Spleen (tissue), 11 donors: Measurements from ENCODE around the gene ZKSCAN4. TPM values are rescaled to one million over a fixed set of nuclear protein-coding genes. Genes with fewer than 3 reads are reported as not detected.

ENCODE experiments used
- DNase-seq: peaks from one replicate; pipeline ENCODE4 v3.0.0-alpha.2; 2020
- H3K27ac ChIP-seq, 8 donors: fragments of 200-600 bp; sonication (generic) in 7 of 8; 1 replicate in 4 of 8; 2 replicates in 4 of 8; pipeline versions ENCODE4 v1.5.0 to v1.8.0; 2016 to 2021; ENCODE audit warnings: inconsistent platforms in 4 of 8, mild to moderate bottlenecking in 4 of 8, moderate library complexity in 1 of 8
- H3K27me3 ChIP-seq, 7 donors: fragments of 200-600 bp; sonication (generic) in 6 of 7; replicated peaks in 1 of 7; 1 replicate in 4 of 7; 2 replicates in 3 of 7; pipeline versions ENCODE4 v1.5.0 to v1.8.0; 2016 to 2021; ENCODE audit warnings: inconsistent platforms in 3 of 7, mild to moderate bottlenecking in 1 of 7
- H3K36me3 ChIP-seq, 6 donors: fragments of 200-600 bp; sonication (generic) in 5 of 6; 1 replicate in 4 of 6; 2 replicates in 2 of 6; pipeline versions ENCODE4 v1.5.0 to v1.8.0; 2016 to 2021; ENCODE audit warnings: inconsistent platforms in 2 of 6
- H3K4me1 ChIP-seq, 6 donors: fragments of 200-600 bp; sonication (generic) in 5 of 6; 1 replicate in 3 of 6; 2 replicates in 3 of 6; pipeline versions ENCODE4 v1.5.0 to v1.8.0; 2016 to 2021; ENCODE audit warnings: inconsistent platforms in 3 of 6
- H3K4me3 ChIP-seq, 8 donors: fragments of 200-600 bp; sonication (generic) in 7 of 8; 1 replicate in 4 of 8; 2 replicates in 4 of 8; pipeline versions ENCODE4 v1.5.0 to v1.8.0; 2016 to 2021; ENCODE audit warnings: inconsistent platforms in 4 of 8, mild to moderate bottlenecking in 4 of 8, moderate library complexity in 2 of 8
- H3K9me3 ChIP-seq, 8 donors: fragments of 200-600 bp; sonication (generic) in 7 of 8; 1 replicate in 4 of 8; 2 replicates in 4 of 8; pipeline versions ENCODE4 v1.5.0 to v1.8.0; 2016 to 2021; ENCODE audit warnings: inconsistent platforms in 4 of 8
- CTCF ChIP-seq, 11 experiments: fragments of 200-600 bp in 7 of 11; fragments of 450-650 bp in 4 of 11; sonication (generic) in 4 of 11; IDR thresholded peaks in 8 of 11; conservative IDR thresholded peaks in 3 of 11; 1 replicate in 7 of 11; 2 replicates in 4 of 11; pipeline versions ENCODE4 v1.4.0 to v1.8.0; 2016 to 2021; ENCODE audit warnings: antibody characterized with exemption in 11 of 11, inconsistent platforms in 4 of 11, mild to moderate bottlenecking in 1 of 11
- POLR2A ChIP-seq, 3 donors: fragments of 450-650 bp; IDR thresholded peaks; one replicate each; pipeline ENCODE4 v1.5.1; 2017; ENCODE audit warnings: antibody characterized with exemption in 3 of 3, mild to moderate bottlenecking in 1 of 3
- POLR2AphosphoS5 ChIP-seq, 3 donors: sonication (generic); formaldehyde crosslinking; IDR thresholded peaks; one replicate each; pipeline ENCODE4 v1.5.1; 2017; ENCODE audit warnings: antibody characterized with exemption in 3 of 3
- WGBS, 5 donors: extraction: QIAGEN DNeasy Blood & Tissue Kit in 3 of 5; methylation state at CpG; one replicate each; pipeline versions ENCODE4 v1.1.5 to v1.1.7; 2013 to 2018; 5-methylcytosine and 5-hydroxymethylcytosine counted together
- intact Hi-C: fragments of 100-400 bp; cut with DNase I; formaldehyde crosslinking; loops from one replicate; pipeline ENCODE4 v1.15.0; 2023; ENCODE audit warnings: low total_unique reads
- polyA plus RNA-seq, 3 donors: library from polyadenylated mRNA; stranded (reverse); fragments of 200-250 nt; gene quantifications; one replicate each; pipeline ENCODE4 v1.2.1, GENCODE V29; 2013
- total RNA-seq, 7 donors: library from RNA; depleted of rRNA in 3 of 7; stranded (reverse); fragments of >200 nt in 3 of 7; fragmentation: NEBNext Ultra II Directional in 4 of 7; extraction: Animal tissue kit (Norgen Biotek cat#: 25700) in 4 of 7; gene quantifications; one replicate each; pipeline versions ENCODE4 v1.1.0 to v1.2.1, GENCODE V29; 2016 to 2021
- donor health status: healthy with polysubstance abuse.
- donor health status: DM: no; HTN: no; CAD: no; lungs with moderate emphysema.
- donor health status: DM: no; HTN: no; CAD: no.
- donor health status: Bipolar disorder and iron deficiency.
- donor health status: healthy.
- donor health status: DM: no; HTN: no; CAD: no.
- donor health status: DM: yes; HTN: yes; CAD: no.

Gene ZKSCAN4
- total and polyA plus RNA-seq, 10 donors = 5.2 to 13.7 (median 11.0) TPM

GRCh38 chr6:28263922-28264321 lies 11.9 kb upstream of the ZKSCAN4 start:
- DNase-seq = no peak
- H3K36me3 ChIP-seq = no peaks in the 10 kb centered on the region
- H3K27me3 ChIP-seq = peaks cover 0 to 8% (median 0%) of the 10 kb centered on the region in 7 donors
- H3K27ac ChIP-seq = no peak overlapping the region
- no peak overlapping the region for H3K4me3 ChIP-seq
- TF ChIP-seq POLR2AphosphoS5 (IDR thresholded peaks at IDR 0.05) = no peak
- TF ChIP-seq CTCF (IDR thresholded peaks at IDR 0.05 in 8 of 11, conservative IDR thresholded peaks at IDR 0.05 in 3 of 11) = no peak
- TF ChIP-seq POLR2A (IDR thresholded peaks at IDR 0.05) = no peak
- intact Hi-C loops = no loop called here
- 55 to 83% (median 73%) methylated on average over 2 of the region's 2 CpGs for WGBS, 5 donors
- peaks cover 11 to 31% (median 25%) of the 10 kb centered on the region in 6 donors for H3K4me1 ChIP-seq
- peaks cover 0 to 26% (median 19%) of the 10 kb centered on the region in 8 donors for H3K9me3 ChIP-seq

GRCh38 chr6:28258877-28259777 lies 7.1 kb upstream of the ZKSCAN4 start, which contains the start of gene NKAPL:
Gene NKAPL, plus strand, starts transcription at chr6:28259297. Its CDS starts 75 bp downstream, at chr6:28259372.
- H3K36me3 ChIP-seq = no peaks in the 10 kb centered on the region
- WGBS, 5 donors = 40 to 61% (median 43%) methylated on average over 41 to 58 of the region's 58 CpGs
- intact Hi-C loops = no loop called here
- TF ChIP-seq CTCF (IDR thresholded peaks at IDR 0.05 in 8 of 11, conservative IDR thresholded peaks at IDR 0.05 in 3 of 11) (no peak), POLR2A (IDR thresholded peaks at IDR 0.05) (no peak), POLR2AphosphoS5 (IDR thresholded peaks at IDR 0.05) (peak; percentile 75 to 82 (median 78))
- peaks cover 0 to 14% (median 0%) of the 10 kb centered on the region in 7 donors for H3K27me3 ChIP-seq
- peaks cover 0 to 27% (median 19%) of the 10 kb centered on the region in 8 donors for H3K9me3 ChIP-seq
- H3K27ac ChIP-seq = peak within 1 kb of the TSS in 2 of 8 donors; percentile 54 to 60
- H3K4me3 ChIP-seq = peak within 1 kb of the TSS; percentile 2 to 67 (median 24)
- DNase-seq = peak; percentile 89
- H3K4me1 ChIP-seq = peaks cover 0 to 6% (median 2%) of the 10 kb centered on the region in 6 donors

- H3K36me3 ChIP-seq = no peaks in the 10 kb centered on the region
- intact Hi-C loops = no loop called here
- no peak for DNase-seq
- H3K9me3 ChIP-seq = peaks cover 0 to 27% (median 19%) of the 10 kb centered on the region in 8 donors
- H3K27ac ChIP-seq = no peak overlapping the region
- no peak overlapping the region for H3K4me3 ChIP-seq
- TF ChIP-seq POLR2AphosphoS5 (IDR thresholded peaks at IDR 0.05) (no peak), POLR2A (IDR thresholded peaks at IDR 0.05) (no peak), CTCF (IDR thresholded peaks at IDR 0.05 in 8 of 11, conservative IDR thresholded peaks at IDR 0.05 in 3 of 11) (no peak)
- peaks cover 0 to 14% (median 0%) of the 10 kb centered on the region in 7 donors for H3K27me3 ChIP-seq
- H3K4me1 ChIP-seq = peaks cover 0 to 24% (median 9%) of the 10 kb centered on the region in 6 donors
- 0% methylated on average over 1 of the region's 1 CpG; no CpG with 5 or more reads in 2 of the 5 donors for WGBS, 5 donors
Observed at GRCh38 chr6:28257042-28257441, 5.0 kb upstream of the ZKSCAN4 start.

- no peak for DNase-seq
- H3K36me3 ChIP-seq = peaks cover 0 to 7% (median 0%) of the 10 kb centered on the region in 6 donors
- intact Hi-C loops = no loop called here
- H3K4me3 ChIP-seq = peak overlapping the region in 1 of 8 donors; percentile 18
- peak overlapping the region in 5 of 8 donors; percentile 1 to 82 (median 78) for H3K27ac ChIP-seq
- H3K9me3 ChIP-seq = peaks cover 0 to 5% (median under 1%) of the 10 kb centered on the region in 8 donors
- WGBS, 5 donors = 78 to 96% (median 88%) methylated on average over 1 of the region's 1 CpG
- TF ChIP-seq CTCF (IDR thresholded peaks at IDR 0.05 in 8 of 11, conservative IDR thresholded peaks at IDR 0.05 in 3 of 11) (no peak), POLR2A (IDR thresholded peaks at IDR 0.05) (no peak), POLR2AphosphoS5 (IDR thresholded peaks at IDR 0.05) (peak in 1 of 3 donors; percentile 6)
- peaks cover 7 to 47% (median 31%) of the 10 kb centered on the region in 6 donors for H3K4me1 ChIP-seq
- H3K27me3 ChIP-seq = peaks cover 0 to 8% (median 0%) of the 10 kb centered on the region in 7 donors
Observed at GRCh38 chr6:28254121-28254519, 2.1 kb upstream of the ZKSCAN4 start.
